Uterus (tissue), 4 donors: ENCODE data around the gene C21orf91. TPM values are rescaled to one million over a fixed set of nuclear protein-coding genes. Genes with fewer than 3 reads are reported as not detected.
"Not testable (repeated sequence)": the region's sequence is repeated elsewhere in the genome, so short reads cannot be mapped to it uniquely, and the experiment has no call there.

ENCODE experiments used
- DNase-seq, 2 donors: peaks; one replicate each; pipeline ENCODE4 v3.0.0-alpha.2; 2019 to 2020
- H3K27ac ChIP-seq, 2 donors: fragments of 200-600 bp; sonication (generic); 1 replicate in 1 of 2; 2 replicates in 1 of 2; pipeline ENCODE4 v1.5.1; 2016 to 2018
- H3K27me3 ChIP-seq, 2 donors: fragments of 200-600 bp; sonication (generic); one replicate each; pipeline ENCODE4 v1.5.1; 2018 to 2019; ENCODE audit warnings: control low read depth in 1 of 2
- H3K36me3 ChIP-seq, 2 donors: fragments of 200-600 bp; sonication (generic); one replicate each; pipeline ENCODE4 v1.5.1; 2019; ENCODE audit warnings: control low read depth in 1 of 2
- H3K4me1 ChIP-seq, 2 donors: fragments of 200-600 bp; sonication (generic); one replicate each; pipeline ENCODE4 v1.5.1; 2018 to 2019; ENCODE audit warnings: control low read depth in 1 of 2
- H3K4me3 ChIP-seq, 2 donors: fragments of 200-600 bp; sonication (generic); 1 replicate in 1 of 2; 2 replicates in 1 of 2; pipeline ENCODE4 v1.5.1; 2018 to 2019; ENCODE audit warnings: mild to moderate bottlenecking in 1 of 2
- H3K9me3 ChIP-seq, 2 donors: fragments of 200-600 bp; sonication (generic); one replicate each; pipeline ENCODE4 v1.5.1; 2019; ENCODE audit warnings: control low read depth in 1 of 2
- POLR2A ChIP-seq, 2 donors: fragments of 450-650 bp; IDR thresholded peaks; one replicate each; pipeline ENCODE4 v1.6.1; 2016; ENCODE audit warnings: antibody characterized with exemption in 2 of 2, mild to moderate bottlenecking in 1 of 2, moderate library complexity in 1 of 2
- intact Hi-C: fragments of 100-400 bp; cut with DNase I; formaldehyde crosslinking; loops from one replicate; pipeline ENCODE4 v1.15.1; 2023; ENCODE audit warnings: low total_unique reads
- total RNA-seq, 4 donors: library from RNA; depleted of rRNA in 3 of 4; stranded (reverse); fragments of >200 nt in 3 of 4; gene quantifications; one replicate each; pipeline versions ENCODE4 v1.1.0 to v1.2.4, GENCODE V29; 2014 to 2023
- TF ChIP-seq, protein P1 (sequence below), 4 experiments: fragments of 200-600 bp in 2 of 4; fragments of 450-650 bp in 2 of 4; sonication (generic) in 2 of 4; IDR thresholded peaks; one replicate each; pipeline ENCODE4 v1.5.1; 2016 to 2019; ENCODE audit warnings: antibody characterized with exemption in 4 of 4, mild to moderate bottlenecking in 2 of 4, moderate library complexity in 1 of 4
- donor health status: DM: yes; HTN: yes; CAD: no.

C21orf91 gene
- total RNA-seq, 4 donors from 2014 or later: 21.5 to 68.4 (median 30.3) TPM

DNA sequence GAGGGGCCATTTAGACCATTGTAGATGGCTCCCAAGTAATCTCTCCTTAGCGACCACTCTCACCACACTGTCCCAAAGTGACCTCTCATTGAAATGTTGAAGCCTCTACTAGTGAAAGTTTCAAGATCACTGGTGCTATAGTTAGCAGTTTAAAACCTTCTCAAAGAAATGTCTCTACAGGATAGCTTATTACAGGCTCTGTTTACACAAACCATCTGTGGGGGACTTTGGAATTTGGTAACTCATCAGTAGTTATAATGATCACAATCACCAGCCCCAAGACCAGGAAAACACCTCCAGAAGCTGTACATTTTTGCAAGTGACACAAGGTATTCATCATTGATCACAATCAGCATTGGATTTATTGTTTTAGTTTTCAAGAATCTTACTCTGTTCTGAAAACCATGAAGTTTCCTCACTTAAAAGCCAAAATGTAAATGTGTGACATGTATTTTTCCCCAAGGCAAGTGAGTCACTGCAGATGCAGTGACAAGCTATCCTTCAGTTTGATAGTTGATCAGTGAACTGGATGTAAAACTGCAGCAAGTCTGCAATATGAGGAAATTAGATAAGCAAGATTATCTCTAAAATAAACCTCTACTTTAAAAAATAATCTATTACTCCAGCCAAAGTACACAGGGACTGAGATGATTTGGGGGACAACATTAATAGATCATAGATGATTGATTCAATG is 41.9 kb downstream of the C21orf91 start:
- no peaks in the 10 kb centered on the region for H3K36me3 ChIP-seq
- no peaks in the 10 kb centered on the region for H3K27me3 ChIP-seq
- no peak overlapping the region for H3K27ac ChIP-seq
- no peaks in the 10 kb centered on the region for H3K9me3 ChIP-seq
- no peaks in the 10 kb centered on the region for H3K4me1 ChIP-seq
- TF ChIP-seq, protein P1, sequence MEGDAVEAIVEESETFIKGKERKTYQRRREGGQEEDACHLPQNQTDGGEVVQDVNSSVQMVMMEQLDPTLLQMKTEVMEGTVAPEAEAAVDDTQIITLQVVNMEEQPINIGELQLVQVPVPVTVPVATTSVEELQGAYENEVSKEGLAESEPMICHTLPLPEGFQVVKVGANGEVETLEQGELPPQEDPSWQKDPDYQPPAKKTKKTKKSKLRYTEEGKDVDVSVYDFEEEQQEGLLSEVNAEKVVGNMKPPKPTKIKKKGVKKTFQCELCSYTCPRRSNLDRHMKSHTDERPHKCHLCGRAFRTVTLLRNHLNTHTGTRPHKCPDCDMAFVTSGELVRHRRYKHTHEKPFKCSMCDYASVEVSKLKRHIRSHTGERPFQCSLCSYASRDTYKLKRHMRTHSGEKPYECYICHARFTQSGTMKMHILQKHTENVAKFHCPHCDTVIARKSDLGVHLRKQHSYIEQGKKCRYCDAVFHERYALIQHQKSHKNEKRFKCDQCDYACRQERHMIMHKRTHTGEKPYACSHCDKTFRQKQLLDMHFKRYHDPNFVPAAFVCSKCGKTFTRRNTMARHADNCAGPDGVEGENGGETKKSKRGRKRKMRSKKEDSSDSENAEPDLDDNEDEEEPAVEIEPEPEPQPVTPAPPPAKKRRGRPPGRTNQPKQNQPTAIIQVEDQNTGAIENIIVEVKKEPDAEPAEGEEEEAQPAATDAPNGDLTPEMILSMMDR (IDR thresholded peaks at IDR 0.05): no peak
- no peak for TF ChIP-seq POLR2A (IDR thresholded peaks at IDR 0.05)
- intact Hi-C loops: no loop called here
- DNase-seq: no peak
- H3K4me3 ChIP-seq: no peak overlapping the region

DNA sequence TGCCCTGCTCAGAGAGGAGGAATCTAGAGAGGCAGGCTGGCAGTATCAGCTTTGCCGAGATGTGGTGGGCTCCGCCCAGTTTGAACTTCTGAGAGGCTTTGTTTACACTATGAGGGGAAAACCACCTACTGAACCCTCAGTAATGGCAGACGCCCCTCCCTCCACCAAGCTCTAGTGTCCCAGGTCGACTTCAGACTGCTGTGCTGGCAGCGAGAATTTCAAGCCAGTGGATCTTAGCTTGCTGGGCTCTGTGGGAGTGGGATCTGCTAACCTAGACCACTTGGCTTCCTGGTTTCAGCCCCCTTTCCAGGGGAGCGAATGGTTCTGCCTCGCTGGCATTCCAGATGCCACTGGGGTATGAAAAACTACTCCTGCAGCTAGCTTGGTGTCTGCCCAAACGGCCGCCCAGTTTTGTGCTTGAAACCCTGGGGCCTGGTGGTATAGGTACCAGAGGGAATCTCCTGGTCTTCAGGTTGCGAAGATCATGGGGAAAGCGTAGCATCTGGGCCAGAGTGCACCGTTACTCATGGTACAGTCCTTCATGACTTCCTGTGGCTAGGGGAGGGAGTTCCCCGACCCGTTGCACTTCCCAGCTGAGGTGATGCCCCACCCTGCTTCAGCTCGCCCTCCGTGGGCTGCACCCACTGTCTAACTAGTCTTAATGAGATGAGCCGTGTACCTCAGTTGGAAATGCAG is 43.6 kb downstream of the C21orf91 start:
- Histone ChIP-seq H3K27me3 (no peaks in the 10 kb centered on the region), H3K4me3 (no peak overlapping the region), H3K36me3 (no peaks in the 10 kb centered on the region), H3K27ac (no peak overlapping the region), H3K4me1 (no peaks in the 10 kb centered on the region), H3K9me3 (peaks cover 0 to 4% of the 10 kb centered on the region in 2 donors)
- no peak for TF ChIP-seq POLR2A (IDR thresholded peaks at IDR 0.05)
- TF ChIP-seq, protein P1 (IDR thresholded peaks at IDR 0.05): no peak
- no peak for DNase-seq
- intact Hi-C loops: no loop called here

DNA sequence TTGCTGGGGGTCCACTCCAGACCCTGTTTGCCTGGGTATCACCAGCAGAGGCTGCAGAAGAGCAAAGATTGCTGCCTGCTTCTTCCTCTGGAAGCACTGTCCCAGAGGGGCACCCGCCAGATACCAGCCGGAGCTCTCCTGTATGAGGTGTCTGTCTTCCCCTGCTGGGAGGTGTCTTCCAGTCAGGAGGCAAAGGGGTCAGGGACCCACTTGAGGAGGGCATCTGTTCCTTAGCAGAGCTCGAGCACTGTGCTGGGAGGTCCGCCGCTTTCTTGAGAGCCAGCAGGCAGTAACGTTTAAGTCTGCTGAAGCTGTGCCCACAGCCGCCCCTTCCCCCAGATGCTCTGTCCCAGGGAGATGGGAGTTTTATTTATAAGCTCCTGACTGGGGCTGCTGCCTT is 44.1 kb downstream of the C21orf91 start:
- H3K36me3 ChIP-seq, intact Hi-C loops, H3K27ac ChIP-seq, H3K4me1 ChIP-seq, H3K27me3 ChIP-seq, H3K4me3 ChIP-seq, H3K9me3 ChIP-seq, DNase-seq: not testable (repeated sequence)

DNA sequence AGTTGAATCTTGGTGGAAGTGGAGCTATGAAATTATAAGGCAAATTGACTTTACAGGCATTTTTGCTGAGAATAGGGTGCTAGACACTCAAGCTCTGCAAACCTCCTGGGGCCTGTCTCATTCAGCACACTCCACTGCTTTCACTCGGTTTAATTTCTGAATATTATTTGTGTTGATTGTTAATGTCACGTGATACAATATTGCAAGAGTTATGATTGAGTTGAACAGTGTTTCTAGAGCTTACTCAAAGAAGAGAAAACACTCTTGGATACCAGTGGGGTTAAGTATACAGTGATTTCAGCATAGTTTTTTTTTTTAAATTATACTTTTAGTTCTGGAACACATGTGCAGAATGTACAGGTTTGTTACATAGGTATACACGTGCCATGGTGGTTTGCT is 49.7 kb downstream of the C21orf91 start:
- Histone ChIP-seq H3K27me3 (no peaks in the 10 kb centered on the region), H3K27ac (peak overlapping the region in 1 of 2 donors; percentile 33), H3K4me1 (no peaks in the 10 kb centered on the region), H3K4me3 (no peak overlapping the region), H3K36me3 (no peaks in the 10 kb centered on the region), H3K9me3 (peaks cover 0 to 4% of the 10 kb centered on the region in 2 donors)
- no peak for DNase-seq
- no peak for TF ChIP-seq POLR2A (IDR thresholded peaks at IDR 0.05)
- TF ChIP-seq, protein P1 (IDR thresholded peaks at IDR 0.05): no peak
- intact Hi-C loops: no loop called here

DNA sequence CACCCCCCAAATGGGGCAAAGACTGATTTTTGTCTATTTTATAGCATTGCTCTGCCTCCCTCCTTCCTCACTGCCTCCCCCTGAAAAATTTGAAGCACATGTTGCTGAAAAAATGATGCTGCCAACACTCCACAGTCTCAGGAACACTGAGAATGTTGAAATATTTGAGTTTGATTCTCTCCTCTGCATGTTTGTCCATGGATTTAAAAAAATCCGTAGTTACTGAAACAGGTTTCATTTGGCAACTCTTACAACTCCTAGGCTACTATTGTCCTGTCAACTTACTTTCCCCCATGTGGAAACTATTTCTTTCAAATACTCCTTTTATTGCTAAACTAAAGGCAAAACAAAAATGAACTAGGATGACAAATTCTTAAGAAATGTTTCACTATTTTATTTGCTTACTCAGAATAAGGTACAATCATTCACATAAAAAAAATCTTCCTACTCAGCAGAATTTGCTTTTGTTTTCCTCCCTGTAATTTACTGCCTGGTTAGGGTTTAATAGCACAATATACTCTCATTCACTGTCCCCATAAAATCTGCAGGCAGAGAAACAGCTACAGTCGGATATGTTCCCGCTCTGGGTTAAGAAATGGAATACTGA is 50.2 kb downstream of the C21orf91 start:
- H3K4me1 ChIP-seq: no peaks in the 10 kb centered on the region
- no peak for DNase-seq
- no peak overlapping the region for H3K4me3 ChIP-seq
- H3K36me3 ChIP-seq: no peaks in the 10 kb centered on the region
- H3K9me3 ChIP-seq: peaks cover 0 to 4% of the 10 kb centered on the region in 2 donors
- H3K27ac ChIP-seq: peak overlapping the region in 1 of 2 donors; percentile 33
- TF ChIP-seq, protein P1 (IDR thresholded peaks at IDR 0.05): no peak
- TF ChIP-seq POLR2A (IDR thresholded peaks at IDR 0.05): no peak
- intact Hi-C loops: no loop called here
- no peaks in the 10 kb centered on the region for H3K27me3 ChIP-seq
